Esophagus mucosa (tissue), 1 donor: Measurements from ENCODE around the gene CLPTM1L. TPM values are rescaled to one million over a fixed set of nuclear protein-coding genes. Genes with fewer than 3 reads are reported as not detected.
"Not testable (repeated sequence)": the region's sequence is repeated elsewhere in the genome, so short reads cannot be mapped to it uniquely, and the experiment has no call there.

Source experiments
- ATAC-seq: fragments of 200-7000 bp; cut with Tn5 transposase; one replicate; pipeline ENCODE4 v1.9.1; 2020
- total RNA-seq: library from RNA; stranded (reverse); gene quantifications from one replicate; pipeline ENCODE4 v1.2.4, GENCODE V29; 2023
- donor health status: DM: yes; HTN: yes; CAD: no.

Gene CLPTM1L
- total RNA-seq, 1 donor from 2014 or later = 39.5 TPM

DNA sequence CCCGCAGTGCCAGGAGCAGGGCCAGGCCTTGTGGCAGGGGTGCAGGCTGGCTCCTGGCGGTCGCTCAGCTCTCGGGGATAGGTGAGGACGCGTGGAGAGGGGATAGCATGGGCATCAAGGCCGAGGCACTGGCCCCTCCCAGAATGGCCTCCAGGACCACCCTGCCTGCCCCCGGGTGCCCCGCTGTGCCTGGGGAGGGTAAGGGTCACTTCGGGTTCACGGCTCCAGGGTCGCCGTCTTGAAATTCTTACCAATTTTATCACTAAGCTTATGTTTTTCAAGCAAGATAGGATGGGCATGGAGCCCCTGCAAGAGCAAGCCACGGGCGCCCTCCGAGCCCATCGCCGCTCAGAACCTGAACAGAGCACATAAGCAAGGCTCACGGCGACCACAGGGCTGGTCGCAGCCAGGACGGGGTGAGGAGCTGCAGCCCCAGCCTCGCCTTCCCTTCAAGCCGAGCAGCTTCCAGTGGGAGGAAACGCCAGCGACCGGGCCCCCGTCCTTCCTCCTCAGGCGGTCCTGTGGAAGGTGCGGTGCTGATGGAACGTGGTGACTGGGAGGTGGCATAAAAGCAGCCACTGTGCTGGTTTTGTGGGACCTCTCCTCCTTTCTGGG lies 14.2 kb upstream of the CLPTM1L start:
- ATAC-seq = no peak

DNA sequence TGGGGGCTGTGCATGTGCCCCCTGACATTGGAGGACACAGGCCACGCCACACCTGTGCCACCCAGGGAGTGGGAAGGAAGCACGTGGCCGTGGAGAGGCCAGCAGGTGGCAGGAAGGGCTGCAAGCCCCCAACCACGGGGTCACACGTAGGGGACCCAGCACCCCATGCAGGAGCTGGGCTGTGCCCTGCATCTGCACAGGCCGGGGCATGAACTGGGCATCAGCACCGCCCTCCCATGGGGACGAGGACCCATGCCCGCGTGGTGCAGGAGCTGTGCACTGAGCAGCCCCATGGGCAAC lies 13.8 kb upstream of the CLPTM1L start:
- no peak for ATAC-seq

DNA sequence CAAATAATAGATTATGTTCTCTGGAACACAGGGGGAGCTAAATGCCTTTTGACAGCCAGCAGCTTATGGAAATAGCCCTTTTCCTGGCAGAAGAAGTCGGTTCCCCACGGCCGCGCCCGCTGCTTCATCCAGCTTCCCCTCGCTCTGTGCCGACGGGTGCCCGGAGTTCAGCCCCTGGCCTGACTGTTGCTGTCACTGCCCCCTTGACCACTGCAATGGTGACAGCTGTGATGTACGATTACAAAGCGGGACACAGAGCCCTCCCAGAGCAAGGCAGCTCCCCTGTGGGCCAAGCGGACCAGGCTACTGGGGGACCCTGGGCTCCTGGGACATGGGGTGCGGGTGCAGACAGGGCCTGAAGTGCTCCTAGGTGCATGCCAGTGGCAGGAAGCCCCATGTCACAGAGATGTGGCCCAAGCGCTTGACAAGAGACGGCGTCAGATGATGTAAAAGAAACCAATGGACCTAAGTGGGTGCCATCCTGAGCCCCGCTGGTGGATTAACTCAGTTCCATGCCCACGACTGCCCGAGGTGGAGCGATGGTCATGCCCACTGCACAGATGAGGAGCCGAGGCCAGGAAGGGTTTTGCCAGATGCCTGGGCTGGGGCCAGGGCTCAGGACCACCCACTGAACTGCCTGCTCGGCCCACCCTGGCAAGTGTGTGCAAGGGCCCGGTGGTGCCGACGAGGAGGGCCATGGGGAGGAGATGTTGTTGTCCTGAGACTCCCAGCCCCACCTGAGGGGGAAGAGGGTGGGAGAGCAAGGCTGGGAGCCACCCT lies 13.2 kb upstream of the CLPTM1L start:
- no peak for ATAC-seq

DNA sequence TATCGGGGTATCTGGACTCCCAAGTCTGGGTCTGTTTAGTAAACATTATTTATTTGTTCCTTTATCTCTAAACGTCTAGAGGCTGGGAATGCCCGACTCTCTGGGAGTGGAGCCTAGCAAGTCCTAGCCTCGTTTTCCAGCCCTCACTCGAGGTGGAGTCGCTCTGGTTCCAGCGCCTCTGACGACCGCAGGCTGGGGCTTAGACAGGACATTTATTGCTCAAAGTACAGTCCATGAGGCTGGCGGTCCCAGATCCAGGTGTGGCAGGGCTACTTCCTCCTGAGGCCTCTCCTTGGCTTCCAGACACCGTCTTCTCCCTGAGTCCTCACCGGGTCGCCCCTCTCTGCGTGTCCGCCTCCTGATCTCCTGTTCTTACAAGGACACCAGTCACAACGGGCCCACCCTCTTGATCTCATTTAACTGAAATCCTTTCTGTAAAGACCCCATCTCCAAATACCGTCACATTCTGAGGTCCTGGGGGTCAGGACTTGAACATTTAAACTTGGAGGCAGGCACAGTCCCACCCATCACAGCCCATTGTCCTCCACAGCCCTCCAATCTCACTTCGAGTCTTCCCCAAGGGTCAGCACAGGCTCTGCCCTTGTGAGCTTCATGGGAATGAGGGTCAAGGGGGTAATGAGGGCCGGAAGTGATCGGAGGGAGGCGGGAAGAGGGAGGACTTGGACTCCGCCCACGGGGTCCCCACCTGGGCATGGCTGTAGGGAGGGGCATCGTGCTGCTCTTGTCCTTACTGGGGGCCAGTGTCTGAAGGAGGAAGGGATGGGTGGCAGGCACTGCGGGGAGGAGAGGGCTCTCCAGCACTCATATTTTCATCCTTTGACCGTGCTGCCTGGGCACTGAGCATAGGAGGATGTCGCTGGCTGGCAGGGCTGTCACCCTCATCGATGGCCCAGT lies 12.2 kb upstream of the CLPTM1L start:
- ATAC-seq = no peak

DNA sequence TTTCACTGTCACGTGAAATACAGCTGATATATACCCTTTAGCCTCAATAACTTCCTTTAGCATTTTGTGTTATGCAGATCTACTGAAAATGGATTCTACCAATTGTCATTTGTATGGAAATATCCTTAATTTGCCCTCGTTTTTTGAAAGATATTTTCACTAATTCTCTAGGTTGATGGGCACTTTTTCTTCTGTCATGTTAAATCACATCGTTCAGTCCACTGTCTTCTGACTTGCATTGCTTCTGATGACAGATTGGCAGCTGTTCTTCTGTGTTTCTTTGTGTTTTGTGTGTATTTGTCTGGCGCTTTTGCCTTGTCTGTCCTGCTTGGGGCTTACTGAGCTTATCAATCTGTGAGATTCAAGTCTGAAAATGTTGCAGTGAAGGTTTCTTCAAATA lies 9.7 kb upstream of the CLPTM1L start:
- no peak for ATAC-seq

DNA sequence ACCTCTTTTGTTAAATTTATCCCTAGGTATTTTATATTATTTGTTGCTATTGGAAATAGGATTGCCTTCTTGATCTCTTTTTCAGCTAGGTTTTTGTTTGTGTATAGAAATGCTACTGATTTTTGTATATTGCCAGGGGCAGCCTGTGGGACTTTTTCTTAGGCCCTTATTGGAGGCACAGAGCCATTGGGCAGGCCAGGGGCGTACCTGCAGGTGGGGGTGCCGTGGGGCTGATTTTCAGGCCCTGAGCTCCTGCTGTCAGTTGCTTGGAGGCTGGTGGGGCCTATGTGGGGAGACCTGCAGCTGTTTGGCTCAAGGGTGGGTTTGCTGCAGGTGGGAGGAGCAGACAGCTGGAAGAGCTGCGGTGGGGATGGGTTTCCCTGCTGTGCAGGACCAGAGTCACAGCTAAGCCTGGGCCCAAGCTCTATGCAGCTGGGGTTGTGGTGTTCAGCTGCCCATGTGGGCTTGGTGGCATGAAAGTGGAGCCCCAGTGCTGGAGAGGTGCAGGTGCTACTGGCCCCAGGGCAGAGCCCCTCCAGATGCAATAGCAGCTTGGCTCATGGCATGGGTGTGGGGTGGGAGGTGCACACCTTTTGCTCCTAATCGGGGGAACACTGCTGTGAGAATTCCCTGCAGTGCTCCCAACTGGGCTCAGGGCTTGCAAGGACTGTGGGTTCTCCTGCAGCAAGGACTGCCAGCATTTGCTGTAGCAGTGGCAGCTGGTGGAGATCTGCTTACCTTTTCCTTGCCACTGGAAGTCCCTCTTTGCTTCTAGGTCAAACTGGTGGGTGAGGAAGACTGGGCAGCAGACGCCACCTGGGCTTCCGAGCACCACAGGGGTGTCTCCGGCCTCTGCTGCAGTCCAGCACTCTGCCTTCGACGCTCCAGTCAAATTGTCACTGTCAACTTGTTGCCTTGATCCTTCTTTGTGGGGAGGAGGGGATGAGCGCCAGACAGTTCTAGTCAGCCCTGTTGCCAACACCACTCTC lies 7.6 kb upstream of the CLPTM1L start:
- no peak for ATAC-seq

DNA sequence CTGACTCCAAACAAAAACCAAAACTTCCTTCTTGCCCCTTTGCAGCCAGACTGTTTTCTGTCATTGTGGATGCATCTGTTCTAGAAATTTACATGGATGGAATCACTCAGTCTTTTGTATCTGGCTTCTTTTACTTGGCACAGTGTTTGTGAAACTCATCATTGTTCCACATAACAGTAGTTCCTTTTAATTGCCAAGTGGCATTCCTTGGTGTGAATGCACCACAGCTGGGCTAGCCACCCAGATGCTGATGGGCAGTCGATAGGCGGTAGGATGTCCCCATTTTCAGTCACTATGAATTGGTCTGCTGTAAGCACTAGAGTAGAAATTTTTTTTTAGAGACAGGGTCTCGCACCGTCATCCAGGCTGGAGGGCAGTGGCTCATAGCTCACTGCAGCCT lies 6.3 kb upstream of the CLPTM1L start:
- ATAC-seq = no peak

DNA sequence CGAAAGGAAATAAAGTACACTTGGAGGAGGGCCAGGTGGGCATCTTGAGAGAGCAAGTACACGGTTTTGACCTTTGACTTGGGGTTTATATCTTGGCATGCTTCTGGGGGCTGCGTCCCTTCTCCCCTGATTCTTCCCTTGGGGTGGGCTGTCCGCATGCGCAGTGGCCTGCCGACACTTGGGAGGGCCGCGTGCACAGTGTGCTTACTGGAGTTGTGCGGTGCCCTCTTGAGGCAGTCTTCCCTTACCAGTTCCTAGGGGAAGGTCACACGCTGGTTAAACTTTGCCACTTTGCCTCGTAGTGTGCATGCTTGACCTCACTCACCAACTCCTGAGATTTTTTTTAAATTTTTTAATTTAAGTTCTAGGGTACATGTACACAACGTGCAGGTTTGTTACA lies 4.3 kb upstream of the CLPTM1L start:
- no peak for ATAC-seq

DNA sequence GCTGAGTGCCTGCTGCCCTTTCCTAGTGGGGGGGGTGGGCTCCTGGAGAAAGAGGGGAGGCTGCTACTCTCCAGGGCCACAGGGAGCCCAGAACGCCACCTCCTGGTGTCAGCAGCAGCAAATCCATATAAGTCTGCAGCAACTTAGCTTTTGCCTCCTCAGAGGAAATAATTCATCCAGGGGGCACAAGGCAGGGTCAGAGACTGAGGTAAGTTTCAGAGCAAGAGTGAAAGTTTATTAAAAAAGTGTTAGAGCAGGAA lies 4.0 kb upstream of the CLPTM1L start:
- ATAC-seq = no peak

DNA sequence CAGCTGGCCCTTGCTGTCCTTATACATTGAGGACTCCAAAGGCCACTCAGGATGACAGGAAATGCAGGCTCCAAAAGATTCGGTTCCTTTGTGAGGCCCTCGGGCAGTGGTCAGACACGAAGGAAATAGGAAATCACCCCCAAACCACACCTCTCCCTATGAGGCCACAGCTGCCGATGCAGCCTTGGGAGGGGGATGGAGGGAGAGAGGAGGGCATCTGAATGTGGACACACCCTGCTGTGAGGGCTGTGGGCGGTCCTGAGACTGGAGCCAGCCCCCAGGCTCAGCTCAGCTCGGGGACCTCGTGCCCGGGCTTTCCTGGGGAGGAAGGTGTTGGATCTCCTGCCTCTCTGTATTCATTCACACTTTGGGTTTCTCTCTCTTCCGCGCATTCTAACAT lies 2.7 kb upstream of the CLPTM1L start:
- no peak for ATAC-seq

DNA sequence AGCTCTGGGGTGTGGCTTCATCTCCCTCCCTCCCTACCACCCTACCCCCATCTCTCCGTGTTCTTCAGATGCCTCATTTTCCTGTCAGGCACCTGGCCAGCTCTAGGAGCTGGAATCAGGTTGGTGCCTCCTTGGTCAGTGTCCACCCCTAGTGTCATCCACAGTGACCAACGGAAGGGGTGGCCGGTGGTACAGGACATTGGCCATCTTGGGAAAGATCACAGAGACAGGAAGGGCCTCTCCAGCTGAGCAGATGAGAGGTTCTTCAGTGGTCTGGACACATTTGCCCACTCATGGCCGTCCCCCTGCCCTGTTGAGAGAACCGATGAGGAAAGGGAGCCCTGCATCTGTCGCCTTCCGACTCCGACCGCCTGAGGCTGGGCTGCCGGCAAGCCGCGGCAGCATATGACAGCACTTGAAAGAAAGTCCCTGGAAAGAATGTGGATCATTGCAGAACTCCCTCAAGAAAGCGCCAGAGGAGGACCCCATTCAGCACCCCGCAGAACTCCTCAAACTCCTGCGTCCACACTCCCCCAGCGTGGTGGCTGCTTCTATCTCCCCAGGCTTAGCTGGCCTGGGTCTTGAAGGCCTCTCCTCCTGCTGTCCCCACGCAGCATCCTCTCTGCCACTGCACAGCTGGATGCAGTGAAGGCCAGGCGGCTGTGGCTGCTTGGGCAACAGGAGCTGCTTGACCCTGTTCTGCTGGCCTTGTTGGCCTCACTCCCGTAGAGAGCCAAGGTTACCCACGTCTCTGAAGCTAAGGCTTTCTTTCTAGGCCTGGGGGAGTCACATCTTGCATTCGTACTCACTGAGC lies 1.9 kb upstream of the CLPTM1L start:
- no peak for ATAC-seq

DNA sequence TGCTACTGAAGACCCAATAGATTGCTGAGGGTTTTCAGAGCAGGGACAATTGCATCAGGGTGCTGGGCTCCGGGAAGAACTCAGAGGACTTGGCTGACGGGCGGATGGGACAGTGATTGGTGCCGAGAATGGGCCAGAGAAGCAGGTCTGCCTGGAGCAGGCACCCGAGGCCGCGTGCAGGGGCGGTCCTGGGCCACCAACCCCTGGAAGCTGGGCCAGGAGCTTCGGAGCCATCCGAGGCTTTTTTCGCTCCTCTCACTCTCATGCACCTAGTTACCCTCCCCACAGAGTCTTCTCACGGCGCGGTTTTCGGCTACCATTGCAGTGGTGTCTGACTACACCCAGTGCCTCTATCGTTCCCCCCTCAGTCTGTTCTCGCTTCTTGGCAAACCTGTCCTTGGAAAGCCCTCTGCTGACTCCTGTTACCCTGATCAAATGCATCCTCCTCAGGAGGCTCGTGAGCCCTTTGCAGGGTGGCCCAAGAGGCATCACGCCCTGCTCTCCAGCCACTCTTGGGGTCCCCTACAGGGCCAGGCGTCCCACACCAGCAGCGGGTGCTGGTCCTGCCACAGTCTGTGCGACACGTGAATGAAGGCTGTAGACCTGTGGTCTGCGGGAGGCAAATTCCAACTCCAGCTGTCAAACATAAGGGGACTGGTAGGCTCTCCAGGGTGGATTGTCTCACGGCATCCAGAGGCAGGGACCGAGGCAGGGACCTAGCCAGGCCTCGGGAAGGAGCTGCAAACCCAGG lies 1.2 kb upstream of the CLPTM1L start:
- no peak for ATAC-seq

DNA sequence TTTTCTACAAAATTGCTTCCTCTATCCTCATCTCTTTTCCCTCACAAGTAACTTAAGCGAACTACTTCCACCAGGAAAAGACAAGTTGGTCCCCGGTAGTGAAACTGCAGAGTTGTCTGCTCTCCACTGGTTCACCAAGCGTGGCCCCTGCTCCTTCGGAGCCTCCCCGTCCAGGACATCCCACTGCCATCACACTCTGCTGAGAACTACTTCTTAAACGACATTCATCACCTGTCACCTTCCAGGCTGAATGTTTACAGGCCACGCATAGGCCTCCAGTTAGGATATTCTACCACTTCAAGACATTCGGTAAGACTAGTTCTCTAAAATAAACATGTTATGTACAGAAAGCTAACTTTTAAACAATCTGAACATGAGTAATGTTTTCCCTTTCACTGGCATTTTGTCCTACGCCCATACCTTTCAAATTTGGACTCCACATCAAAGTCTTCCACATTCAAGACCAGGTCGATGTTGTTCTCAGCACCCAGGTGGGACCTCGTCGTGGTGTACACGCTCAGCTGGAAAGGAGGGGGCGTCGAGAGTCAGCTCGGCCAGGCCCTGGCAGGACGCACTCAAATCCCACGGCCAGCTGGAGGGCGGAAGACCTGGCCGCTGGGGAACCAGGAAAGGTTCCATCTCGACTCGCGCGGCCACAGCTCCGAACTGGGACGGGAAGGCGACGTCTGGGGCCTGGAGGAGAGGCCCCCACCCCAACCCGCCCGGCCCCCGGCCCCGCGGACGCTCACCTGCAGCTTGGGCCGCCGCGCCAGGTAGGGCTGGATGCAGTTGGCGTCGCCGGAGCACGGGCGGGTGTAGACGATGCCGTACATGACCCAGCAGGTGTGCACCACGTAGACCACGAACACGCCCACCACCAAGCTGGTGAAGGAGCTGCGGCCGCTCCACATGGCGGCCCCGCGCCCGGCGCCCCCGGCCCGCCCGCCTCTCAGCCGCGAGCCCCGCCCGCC lies 683 bp downstream of the CLPTM1L start:
- peak; percentile 24 for ATAC-seq

DNA sequence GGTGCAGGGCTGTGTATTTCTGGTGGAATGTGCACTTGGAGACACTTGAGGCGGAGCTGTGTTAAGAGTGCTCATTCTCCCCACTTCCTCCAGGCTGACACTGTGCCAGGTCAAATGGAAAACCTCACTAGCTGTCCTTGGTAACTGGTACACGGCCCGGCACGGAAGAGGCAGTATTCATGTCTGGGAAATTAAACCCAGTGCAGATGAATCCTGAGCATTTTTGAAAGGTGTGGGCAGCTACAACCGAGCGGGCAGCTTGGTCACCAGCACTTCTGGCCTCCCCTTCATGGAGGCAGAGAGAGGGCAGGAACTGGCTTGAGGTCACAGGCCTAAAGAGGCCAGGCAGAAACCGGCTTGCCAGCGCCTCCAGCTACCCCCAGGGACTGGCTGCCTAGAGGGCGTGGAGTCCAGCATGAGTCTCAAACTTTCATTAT lies 1.6 kb downstream of the CLPTM1L start:
- no peak for ATAC-seq

DNA sequence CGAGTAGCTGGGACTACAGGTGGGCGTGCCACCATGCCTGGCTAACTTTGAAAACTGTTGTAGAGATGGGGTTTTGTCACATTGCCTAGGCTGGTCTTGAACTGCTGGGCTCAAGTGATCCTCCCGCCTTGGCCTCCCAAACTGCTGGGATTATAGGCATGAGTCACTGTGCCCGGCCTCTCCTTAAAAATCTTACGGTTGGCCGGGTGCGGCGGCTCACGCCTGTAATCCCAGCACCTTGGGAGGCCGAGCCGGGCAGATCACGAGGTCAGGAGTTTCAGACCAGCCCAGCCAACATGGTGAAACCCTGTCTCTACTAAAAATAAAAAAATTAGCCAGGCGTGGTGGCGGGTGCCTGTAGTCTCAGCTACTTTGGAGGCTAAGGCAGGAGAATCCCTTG lies 2.2 kb downstream of the CLPTM1L start:
- ATAC-seq = not testable (repeated sequence)

DNA sequence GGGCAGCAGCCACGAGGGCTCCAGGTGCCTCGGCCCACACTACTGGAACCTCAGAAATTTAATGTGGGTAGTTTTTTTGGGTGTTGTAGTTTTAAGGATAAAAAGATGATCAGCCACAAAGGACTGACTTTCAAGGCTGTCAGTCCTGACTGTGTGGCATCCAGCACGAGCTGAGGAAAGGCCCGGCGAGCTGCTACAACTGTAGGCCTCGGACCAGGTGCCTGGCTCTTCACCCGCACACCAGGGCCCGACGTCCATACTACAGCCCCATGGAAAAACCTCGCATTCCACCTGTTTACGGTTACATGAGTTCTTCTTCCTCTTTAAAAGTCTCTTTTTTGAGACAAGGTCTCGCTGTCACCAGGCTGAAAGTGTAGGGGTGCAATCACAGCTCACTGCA lies 2.6 kb downstream of the CLPTM1L start:
- no peak for ATAC-seq

DNA sequence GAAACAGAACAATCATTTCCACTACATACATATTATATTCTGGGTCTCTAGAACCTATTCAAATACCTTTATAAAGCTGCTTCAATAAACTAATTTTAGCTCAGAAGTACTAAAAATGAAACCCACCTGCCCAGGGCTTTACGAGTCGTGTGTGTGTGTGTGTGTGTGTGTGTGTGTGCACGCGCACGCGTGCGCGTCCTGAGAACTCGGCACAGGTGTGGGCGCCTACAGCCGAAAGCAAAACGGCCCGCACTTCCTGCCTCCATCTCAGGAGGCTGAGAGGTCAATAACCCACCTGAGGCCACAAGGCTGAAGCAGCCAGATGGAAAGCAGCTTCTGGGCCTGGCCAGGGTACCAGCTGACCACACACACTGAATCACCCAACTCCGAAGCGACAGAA lies 3.0 kb downstream of the CLPTM1L start:
- ATAC-seq = no peak

DNA sequence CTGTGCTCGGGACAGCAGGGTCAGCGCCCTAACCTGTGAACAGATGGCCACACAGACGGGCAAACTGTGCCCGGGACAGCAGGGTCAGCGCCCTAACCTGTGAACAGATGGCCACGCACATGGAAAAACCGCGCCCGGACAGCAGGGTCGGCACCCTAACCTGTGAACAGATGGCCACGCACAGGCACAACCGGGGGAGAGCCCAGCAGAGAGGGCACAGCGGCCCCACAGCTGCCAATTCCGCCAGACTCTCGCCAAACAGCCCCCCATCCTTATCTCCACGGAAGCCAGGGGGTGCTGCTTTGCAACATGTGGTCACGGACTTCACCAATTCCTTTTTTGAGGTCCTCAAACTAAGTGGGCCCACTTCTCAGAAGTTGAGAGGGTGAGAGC lies 5.1 kb downstream of the CLPTM1L start:
- ATAC-seq = not testable (repeated sequence)

DNA sequence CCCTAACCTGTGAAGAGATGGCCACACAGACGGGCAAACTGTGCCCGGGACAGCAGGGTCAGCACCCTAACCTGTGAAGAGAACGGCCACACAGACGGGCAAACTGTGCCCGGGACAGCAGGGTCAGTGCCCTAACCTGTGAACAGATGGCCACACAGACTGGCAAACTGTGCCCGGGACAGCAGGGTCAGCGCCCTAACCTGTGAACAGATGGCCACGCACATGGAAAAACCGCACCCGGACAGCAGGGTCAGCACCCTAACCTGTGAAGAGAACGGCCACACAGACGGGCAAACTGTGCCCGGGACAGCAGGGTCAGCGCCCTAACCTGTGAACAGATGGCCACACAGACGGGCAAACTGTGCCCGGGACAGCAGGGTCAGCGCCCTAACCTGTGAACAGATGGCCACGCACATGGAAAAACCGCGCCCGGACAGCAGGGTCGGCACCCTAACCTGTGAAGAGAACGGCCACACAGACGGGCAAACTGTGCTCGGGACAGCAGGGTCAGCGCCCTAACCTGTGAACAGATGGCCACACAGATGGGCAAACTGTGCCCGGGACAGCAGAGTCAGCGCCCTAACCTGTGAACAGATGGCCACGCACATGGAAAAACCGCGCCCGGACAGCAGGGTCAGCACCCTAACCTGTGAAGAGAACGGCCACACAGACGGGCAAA lies 5.6 kb downstream of the CLPTM1L start:
- not testable (repeated sequence) for ATAC-seq
